Stimulated activated CD4-positive, alpha-beta T cell treated with anti-CD3 and anti-CD28 coated beads, Interleukin-4, amount 100 ng/mL, for 4 hours (primary cell): ENCODE measurements around the gene EXOC4.

Source experiments
- DNase-seq, 2 experiments: peaks; one replicate each; pipeline ENCODE4 v3.0.0-alpha.2; 2020

Gene EXOC4

GRCh38 chr7:133727476-133728214 is 474.8 kb downstream of the EXOC4 start:
- no peak for DNase-seq

DNA sequence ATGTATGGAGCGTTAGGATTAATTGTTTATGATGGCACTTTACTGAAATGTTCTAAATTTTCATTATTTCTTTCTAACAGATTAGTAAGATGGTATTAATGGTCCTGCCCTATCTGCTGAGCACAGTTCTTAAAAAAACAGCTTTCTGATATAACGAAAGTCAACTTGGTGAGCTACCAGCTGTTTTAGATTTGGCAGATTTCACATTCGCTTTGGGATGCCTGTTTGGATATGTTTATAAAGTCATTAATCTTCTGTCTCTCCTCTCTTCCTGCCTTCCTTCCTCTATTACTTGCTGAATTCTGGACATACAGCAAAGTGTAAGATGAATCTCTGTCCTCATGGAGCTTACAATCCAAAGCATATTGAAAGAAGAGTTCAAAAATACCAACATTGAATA is 477.5 kb downstream of the EXOC4 start:
- no peak for DNase-seq

DNA sequence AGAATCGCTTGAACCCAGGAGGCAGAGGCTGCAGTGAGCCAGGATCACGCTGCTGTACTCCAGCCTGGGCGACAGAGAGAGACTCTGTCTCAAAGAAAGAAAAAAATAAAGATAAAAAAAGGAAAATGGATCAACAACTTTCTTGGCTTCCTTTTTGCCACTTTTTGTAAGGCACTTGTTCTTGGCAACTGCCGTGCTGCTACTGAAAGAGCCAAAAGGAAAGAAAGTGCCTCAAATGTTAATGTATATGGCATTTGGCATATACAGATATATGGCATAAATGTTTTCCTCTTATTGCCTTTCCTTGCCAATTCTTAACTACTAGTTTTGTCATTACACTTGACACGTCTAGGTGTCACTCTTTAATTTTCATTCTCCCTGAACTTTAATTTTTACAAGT is 480.5 kb downstream of the EXOC4 start:
- DNase-seq, result no peak

DNA sequence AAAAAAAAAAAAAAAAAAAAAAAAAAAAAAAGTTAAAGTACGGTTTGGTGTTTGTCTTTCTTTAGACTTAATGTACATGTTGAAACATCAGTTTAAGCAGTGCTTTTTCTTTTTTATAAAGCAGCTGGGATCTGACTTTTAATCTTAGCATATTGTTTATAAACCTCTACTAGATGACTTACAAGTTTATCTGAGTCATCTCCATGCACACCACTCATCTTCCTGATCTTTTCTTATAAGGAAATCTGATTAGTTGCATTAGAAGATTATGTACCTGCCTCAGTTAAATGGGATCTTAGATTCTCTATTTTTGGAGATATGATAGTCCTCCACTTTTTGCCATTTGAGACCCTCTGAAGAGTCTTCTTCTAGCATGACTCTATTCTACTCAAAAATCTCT is 482.3 kb downstream of the EXOC4 start:
- no peak for DNase-seq

- DNase-seq, result no peak
Measured at GRCh38 chr7:133739817-133740216, 486.9 kb downstream of the EXOC4 start.

- no peak for DNase-seq
Measured at GRCh38 chr7:133741078-133741477, 488.2 kb downstream of the EXOC4 start.

- no peak for DNase-seq
Measured at GRCh38 chr7:133741703-133742102, 488.8 kb downstream of the EXOC4 start.

DNA sequence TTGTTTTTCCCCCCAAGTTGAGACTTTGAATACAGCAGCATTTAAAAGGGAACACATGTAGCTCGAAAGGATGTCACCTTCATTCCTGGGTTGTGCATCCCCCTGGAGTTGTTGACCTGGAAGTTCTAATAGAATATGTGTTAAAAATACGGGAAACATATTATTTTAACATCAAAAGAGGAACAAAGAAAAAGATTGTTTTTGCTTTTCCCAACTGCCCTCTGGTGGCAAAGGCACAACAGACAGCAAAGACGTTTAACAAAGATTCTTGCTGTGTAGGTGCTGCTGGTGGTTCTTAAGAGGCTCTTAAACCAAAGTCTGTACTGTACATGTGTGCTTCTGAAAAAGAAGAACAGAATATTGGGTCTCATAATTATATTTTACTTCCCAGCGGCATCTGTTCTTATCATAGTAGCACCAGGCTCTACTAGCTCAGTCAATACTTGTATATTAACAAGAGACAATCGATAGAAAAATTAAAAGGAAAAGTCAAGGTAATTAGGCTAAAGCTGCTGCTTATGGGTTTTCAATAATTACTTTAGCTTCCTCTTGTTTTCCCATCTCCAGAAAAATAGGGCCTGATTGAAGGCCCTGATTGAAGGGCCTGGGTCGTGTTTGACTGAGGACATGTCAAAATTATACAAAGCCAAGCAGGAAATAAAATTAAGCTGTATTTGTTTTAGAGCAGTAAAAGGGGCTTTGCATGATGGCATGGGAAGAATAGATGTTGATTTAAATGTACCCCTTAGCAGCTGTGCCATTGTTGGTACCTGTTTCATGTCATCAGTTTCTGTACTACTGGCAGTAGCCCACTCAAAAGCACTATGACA is 490.0 kb downstream of the EXOC4 start:
- no peak for DNase-seq

DNA sequence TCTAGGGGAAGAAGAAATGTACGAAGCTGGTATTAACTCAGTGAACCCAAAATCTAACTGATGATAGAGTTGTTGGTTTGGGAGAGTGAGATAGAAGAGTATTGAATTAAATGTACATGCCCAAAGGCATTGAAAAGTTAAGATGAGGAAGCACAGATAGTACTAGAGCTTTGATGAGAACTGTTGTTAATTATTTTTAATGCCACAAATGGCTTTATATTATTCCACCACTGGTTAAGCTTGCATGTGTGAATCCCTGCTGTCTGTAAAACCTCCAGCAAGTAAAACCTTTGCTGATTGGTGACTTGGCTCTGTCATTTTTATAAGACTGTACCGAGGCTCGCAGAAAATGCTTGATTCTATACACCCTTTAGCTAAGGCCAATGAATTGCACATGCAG is 491.6 kb downstream of the EXOC4 start:
- DNase-seq, result no peak

DNA sequence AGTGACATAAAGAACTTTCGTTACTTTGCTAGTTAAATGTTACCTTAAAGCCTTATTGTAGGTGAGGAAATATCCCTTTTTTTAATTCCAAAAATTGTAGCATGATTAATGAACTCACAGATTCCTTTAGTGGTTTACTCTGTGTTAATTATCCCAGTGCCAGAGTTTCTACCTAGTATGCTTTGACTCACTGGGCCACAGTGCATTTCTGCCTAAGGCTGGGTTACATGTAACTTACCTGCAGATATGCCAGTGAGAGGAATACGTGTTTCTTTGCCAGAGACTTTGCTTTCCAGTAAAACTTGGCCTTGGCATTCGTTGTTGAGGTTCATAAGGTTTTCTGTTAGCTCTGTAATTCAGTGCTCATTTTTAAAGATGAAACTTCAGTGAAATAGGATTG is 493.4 kb downstream of the EXOC4 start:
- no peak for DNase-seq

DNA sequence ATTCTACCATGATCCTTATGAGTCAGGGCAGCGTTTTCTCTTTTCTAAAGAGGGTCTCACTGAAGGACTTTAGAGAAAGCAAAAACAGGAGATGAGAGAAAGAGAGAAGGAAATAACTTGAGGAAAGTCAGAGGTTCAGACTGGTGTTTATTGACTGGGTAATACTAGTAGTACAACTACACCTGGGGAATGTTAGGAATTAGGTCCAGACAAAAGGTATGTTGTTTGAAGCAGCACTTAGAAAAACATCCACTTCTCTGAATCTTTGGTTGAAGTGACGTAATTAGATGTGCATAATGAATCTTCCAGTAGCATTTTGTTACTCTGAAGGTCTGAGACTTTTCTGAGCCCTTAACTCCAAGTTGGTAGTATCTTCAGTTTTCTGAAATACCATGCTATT is 494.0 kb downstream of the EXOC4 start:
- DNase-seq, result no peak

GRCh38 chr7:133748443-133749407 is 495.8 kb downstream of the EXOC4 start:
- no peak for DNase-seq

DNA sequence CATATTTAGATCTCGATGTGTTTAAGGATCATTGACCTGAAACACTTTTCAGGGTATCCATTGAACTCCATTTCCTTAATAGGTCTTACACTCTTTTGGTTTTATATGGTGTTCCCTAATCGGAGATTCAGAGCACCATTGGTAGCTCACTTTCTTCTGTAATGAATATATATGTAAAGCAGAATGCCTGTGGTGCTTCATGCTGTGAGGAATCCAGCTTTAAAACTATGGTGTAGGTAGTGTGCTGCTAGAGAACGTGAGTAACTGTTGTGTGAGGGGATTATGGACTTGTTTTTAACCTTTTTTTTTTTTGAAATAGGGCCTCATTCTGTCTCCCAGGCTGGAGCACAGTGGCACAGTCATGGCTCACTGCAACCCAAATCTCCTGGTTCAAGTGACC is 497.4 kb downstream of the EXOC4 start:
- DNase-seq, result no peak

DNA sequence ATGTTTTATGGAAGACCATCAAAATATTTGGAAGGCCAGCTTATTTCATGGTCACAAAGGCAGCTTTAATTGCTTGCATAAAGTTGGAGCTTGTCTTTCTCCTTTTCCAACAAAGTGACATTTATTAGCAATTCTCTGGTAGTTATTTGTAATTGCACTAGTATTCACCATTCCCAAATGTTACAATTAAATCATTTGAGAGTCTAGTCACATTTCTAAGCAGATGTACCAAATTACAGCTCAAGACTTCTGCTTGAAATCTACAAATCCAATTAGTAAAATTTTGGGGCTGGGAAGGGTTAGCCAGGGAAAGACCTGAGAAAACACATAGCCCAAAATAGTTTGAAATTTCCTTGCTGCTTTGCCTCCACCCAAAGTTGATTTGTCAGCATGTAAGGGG is 498.2 kb downstream of the EXOC4 start:
- no peak for DNase-seq

DNA sequence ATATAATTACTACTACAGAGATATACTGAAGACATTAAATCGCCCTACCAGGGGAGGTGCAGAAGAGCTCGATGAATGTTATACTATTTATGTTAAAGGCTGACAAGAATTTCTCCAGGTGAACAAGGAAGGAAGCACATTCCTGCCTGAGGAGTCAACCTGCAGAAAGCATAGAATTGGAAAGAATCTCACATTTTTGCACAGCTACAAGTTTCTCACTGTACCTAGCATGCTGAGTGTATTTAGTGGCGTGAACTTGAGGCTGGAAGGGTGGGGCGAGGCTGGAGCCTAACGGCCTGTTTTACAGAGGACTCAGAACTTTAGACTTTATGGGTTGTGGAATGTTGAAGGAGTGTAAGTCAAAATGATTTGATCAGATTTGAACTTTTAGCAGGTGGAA is 500.6 kb downstream of the EXOC4 start:
- no peak for DNase-seq

GRCh38 chr7:133754708-133755107 is 501.8 kb downstream of the EXOC4 start:
- DNase-seq, result no peak

DNA sequence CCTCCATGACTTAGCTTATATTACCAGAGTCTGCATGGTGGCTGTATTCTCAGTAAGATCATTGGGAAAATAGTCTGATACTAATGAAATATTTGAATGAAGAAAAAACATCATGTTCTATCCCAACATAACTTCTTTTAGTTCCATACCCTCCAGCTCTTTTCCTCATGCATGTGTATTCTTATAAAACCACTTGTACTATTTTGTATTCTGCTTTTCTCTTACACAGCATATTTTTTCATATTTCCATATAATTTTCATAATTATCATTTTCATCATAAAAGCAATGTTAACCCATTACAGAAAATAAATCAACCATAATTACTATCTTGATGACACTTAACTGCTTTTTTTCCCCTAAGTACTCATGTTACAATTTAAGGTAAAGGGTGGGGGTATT is 503.0 kb downstream of the EXOC4 start:
- no peak for DNase-seq

GRCh38 chr7:133761443-133761842 is 508.6 kb downstream of the EXOC4 start:
- DNase-seq, result no peak

- DNase-seq, result no peak
Measured at GRCh38 chr7:133763076-133763640, 510.3 kb downstream of the EXOC4 start.

DNA sequence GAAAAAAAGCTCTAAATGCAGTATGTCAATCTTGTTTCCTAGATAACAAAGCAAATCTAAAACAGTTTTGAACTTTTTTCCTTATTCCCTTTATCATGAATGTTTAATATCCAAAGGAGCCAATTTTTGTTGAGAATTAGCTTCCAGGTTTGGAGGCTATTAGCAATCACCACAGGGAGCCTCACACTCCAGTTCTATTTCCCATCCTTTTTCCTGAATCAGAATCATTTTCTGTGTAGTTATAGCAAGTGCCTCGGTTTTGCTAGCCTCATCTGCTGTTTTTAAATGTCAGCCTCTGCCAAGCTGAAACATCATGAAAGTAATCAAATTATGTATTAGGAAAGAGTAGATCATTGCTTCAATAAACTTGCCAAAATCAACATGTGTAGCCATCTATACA is 516.8 kb downstream of the EXOC4 start:
- no peak for DNase-seq

GRCh38 chr7:133770863-133771492 is 518.1 kb downstream of the EXOC4 start:
- DNase-seq, result no peak

DNA sequence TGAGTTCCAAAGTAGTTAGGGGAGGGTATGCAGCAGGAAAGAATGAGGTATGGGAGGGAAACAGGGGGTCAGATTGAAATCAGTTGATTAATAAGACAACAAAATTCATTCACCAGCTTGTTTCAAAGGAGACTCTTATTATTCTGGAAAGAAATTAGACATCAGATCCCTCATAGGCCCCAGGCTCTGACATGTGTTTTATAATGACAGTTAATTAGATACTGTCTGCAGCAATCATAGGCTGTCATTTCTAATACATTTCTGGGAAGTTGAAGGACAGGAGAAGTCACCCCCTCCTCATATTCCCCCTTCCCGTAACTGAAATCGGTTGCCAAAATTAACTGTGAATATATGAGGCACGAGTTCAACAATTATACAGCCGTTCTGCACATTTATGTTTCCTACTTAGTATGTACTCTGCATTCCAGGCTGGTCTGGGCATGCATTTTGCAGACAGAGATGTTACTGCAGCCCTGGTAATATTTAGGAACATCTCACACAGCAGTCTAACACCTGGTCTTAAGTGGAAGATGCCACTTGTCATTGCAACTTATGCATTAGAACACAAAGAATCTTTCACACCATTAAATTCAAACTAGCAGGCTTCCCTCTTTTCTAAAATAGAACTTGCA is 519.0 kb downstream of the EXOC4 start:
- no peak for DNase-seq
